Neural cell (in vitro differentiated cells): ENCODE results near the gene NOTCH4. TPM values are rescaled to one million over a fixed set of nuclear protein-coding genes. Genes with fewer than 3 reads are reported as not detected.
"Not testable (repeated sequence)": the region's sequence is repeated elsewhere in the genome, so short reads cannot be mapped to it uniquely, and the experiment has no call there.

Source experiments
- H2AFZ ChIP-seq: fragments of 200-600, 300-800 bp; sonication (generic), shearing (Covaris generic); 2 replicates; pipeline ENCODE4 v1.6.0; 2014; ENCODE audit warnings: low read depth, mild to moderate bottlenecking, antibody characterized with exemption, low read length, moderate library complexity
- H3F3A ChIP-seq: fragments of 200-600 bp; shearing (Covaris generic); 2 replicates; pipeline ENCODE4 v1.6.1; 2016; ENCODE audit warnings: mild to moderate bottlenecking, moderate library complexity, mixed read lengths, antibody characterized with exemption, low read length; ENCODE audit not compliant: insufficient read depth, poor library complexity, severe bottlenecking
- H3K27ac ChIP-seq: fragments of 200-600, 300-800 bp; sonication (generic), shearing (Covaris generic); 2 replicates; pipeline ENCODE4 v1.5.1; 2014; ENCODE audit warnings: mild to moderate bottlenecking, low read length, moderate library complexity
- H3K27me3 ChIP-seq: fragments of 300-800, 200-600 bp; sonication (generic), shearing (Covaris generic); 2 replicates; pipeline ENCODE4 v1.6.0; 2014; ENCODE audit warnings: mild to moderate bottlenecking, low read depth, low read length, moderate library complexity; ENCODE audit not compliant: insufficient read depth
- H3K36me3 ChIP-seq: fragments of 300-800, 200-600 bp; sonication (generic), shearing (Covaris generic); 2 replicates; pipeline ENCODE4 v1.5.1; 2014; ENCODE audit warnings: mild to moderate bottlenecking, antibody characterized with exemption, low read length, moderate library complexity; ENCODE audit not compliant: insufficient read depth
- H3K4me2 ChIP-seq: fragments of 300-800, 200-600 bp; sonication (generic), shearing (Covaris generic); 2 replicates; pipeline ENCODE4 v1.6.0; 2014; ENCODE audit warnings: mild to moderate bottlenecking, low read length
- H3K4me3 ChIP-seq: fragments of 300-800, 200-600 bp; sonication (generic), shearing (Covaris generic); 2 replicates; pipeline ENCODE4 v1.5.1; 2014; ENCODE audit warnings: mild to moderate bottlenecking, low read length, moderate library complexity
- H3K79me2 ChIP-seq: fragments of 200-600 bp; shearing (Covaris generic); replicated peaks from 2 replicates; pipeline ENCODE4 v1.6.0; 2014; ENCODE audit warnings: mild to moderate bottlenecking, low read length, moderate library complexity; ENCODE audit not compliant: insufficient read depth
- H3K9ac ChIP-seq: fragments of 300-800, 200-600 bp; sonication (generic), shearing (Covaris generic); 2 replicates; pipeline ENCODE4 v1.6.1; 2016; ENCODE audit warnings: mild to moderate bottlenecking, low read length, mixed read lengths
- H3K9me2 ChIP-seq: fragments of 200-600 bp; shearing (Covaris generic); 2 replicates; pipeline ENCODE4 v1.6.1; 2016; ENCODE audit warnings: mild to moderate bottlenecking, low read length, mixed read lengths; ENCODE audit not compliant: insufficient read depth
- H3K9me3 ChIP-seq: fragments of 200-600, 300-800 bp; sonication (generic), shearing (Covaris generic); 2 replicates; pipeline ENCODE4 v1.6.1; 2016; ENCODE audit warnings: mild to moderate bottlenecking, mixed run types, low read length, moderate library complexity, mixed read lengths
- H4K20me1 ChIP-seq: fragments of 200-600 bp; shearing (Covaris generic); 2 replicates; pipeline ENCODE4 v1.6.1; 2016; ENCODE audit warnings: mild to moderate bottlenecking, mixed run types; ENCODE audit not compliant: insufficient read depth
- CTCF ChIP-seq: fragments of 450-650 bp; IDR thresholded peaks from 2 replicates; pipeline ENCODE4 v1.5.1; 2014; ENCODE audit warnings: antibody characterized with exemption, mild to moderate bottlenecking, moderate library complexity; ENCODE audit not compliant: poor library complexity, severe bottlenecking
- EP300 ChIP-seq: fragments of 450-650 bp; conservative IDR thresholded peaks from 2 replicates; pipeline ENCODE4 v1.6.1; 2014; ENCODE audit warnings: antibody characterized with exemption, mild to moderate bottlenecking, moderate library complexity; ENCODE audit not compliant: poor library complexity, severe bottlenecking
- EZH2 ChIP-seq: fragments of 200-600, 300-800 bp; shearing (Covaris generic), sonication (generic); IDR thresholded peaks from 2 replicates; pipeline ENCODE4 v1.6.1; 2014; ENCODE audit warnings: antibody characterized with exemption, low read length, borderline replicate concordance, mild to moderate bottlenecking; ENCODE audit not compliant: insufficient read depth, poor library complexity, severe bottlenecking
- MXI1 ChIP-seq: fragments of 450-650 bp; conservative IDR thresholded peaks from 2 replicates; pipeline ENCODE4 v1.6.1; 2014; ENCODE audit warnings: antibody characterized with exemption, mild to moderate bottlenecking; ENCODE audit not compliant: poor library complexity, severe bottlenecking
- POLR2AphosphoS5 ChIP-seq: IDR thresholded peaks from 2 replicates; pipeline ENCODE4 v1.6.1; 2012
- RAD21 ChIP-seq: fragments of 450-650 bp; conservative IDR thresholded peaks from 2 replicates; pipeline ENCODE4 v1.6.1; 2014; ENCODE audit warnings: antibody characterized with exemption, mild to moderate bottlenecking, moderate library complexity
- REST ChIP-seq: IDR thresholded peaks from 2 replicates; pipeline ENCODE4 v1.6.1; 2012; ENCODE audit warnings: borderline replicate concordance
- SMC3 ChIP-seq: fragments of 450-650 bp; conservative IDR thresholded peaks from 2 replicates; pipeline ENCODE4 v1.6.1; 2014; ENCODE audit warnings: antibody characterized with exemption, mild to moderate bottlenecking, moderate library complexity; ENCODE audit not compliant: poor library complexity
- TAF1 ChIP-seq: IDR thresholded peaks from 2 replicates; pipeline ENCODE4 v1.6.1; 2012; ENCODE audit warnings: low read depth
- polyA plus RNA-seq: library from polyadenylated mRNA; depleted of rRNA; stranded (reverse); fragments of >200 nt; gene quantifications from 2 replicates; pipeline ENCODE4 v1.2.3, GENCODE V29; 2014

Gene NOTCH4
- polyA plus RNA-seq, 1 donor from 2014 or later: 5.5 TPM

- no peak for TF ChIP-seq EZH2
- no peak for TF ChIP-seq RAD21
These were observed 36.7 kb downstream of the NOTCH4 start (continued) for GRCh38 chr6:32187009-32187709.

GRCh38 chr6:32186151-32186840, 37.6 kb downstream of the NOTCH4 start:
- H3K9ac ChIP-seq, H3F3A ChIP-seq, H3K4me3 ChIP-seq, H3K27me3 ChIP-seq, H3K36me3 ChIP-seq, H3K27ac ChIP-seq, H3K4me2 ChIP-seq, H3K9me2 ChIP-seq, H4K20me1 ChIP-seq, H3K9me3 ChIP-seq, H2AFZ ChIP-seq: not testable (repeated sequence)
- peaks cover 17% of the 10 kb centered on the region for H3K79me2 ChIP-seq

DNA sequence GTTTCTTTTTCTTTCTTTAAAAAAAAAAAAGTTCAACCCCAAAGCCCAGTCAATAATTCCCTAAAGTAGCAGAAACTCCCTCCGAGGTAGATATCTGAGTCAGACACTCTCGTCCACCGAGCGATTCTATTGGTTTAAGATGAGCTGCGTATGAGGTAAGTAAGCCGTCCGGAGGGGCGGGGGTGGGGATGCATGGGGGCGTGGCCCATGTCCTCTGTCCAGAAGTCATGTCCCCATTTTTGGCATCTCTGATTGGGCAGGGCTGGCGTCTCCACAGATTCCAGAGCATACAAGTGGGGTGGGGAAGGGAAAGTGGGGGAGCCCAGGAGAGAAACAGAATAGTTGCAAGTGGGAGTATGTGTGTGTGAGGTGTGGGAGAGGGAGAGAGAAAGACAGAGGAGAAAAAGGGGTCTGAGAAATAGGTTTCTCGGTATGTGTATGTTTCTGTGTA, 38.2 kb downstream of the NOTCH4 start:
- not testable (repeated sequence) for H3K27me3 ChIP-seq, H3K36me3 ChIP-seq, H3F3A ChIP-seq, H3K9me3 ChIP-seq, H3K9me2 ChIP-seq, H3K4me2 ChIP-seq, H4K20me1 ChIP-seq, H2AFZ ChIP-seq, H3K27ac ChIP-seq, H3K9ac ChIP-seq, H3K4me3 ChIP-seq
- peaks cover 15% of the 10 kb centered on the region for H3K79me2 ChIP-seq

GRCh38 chr6:32184084-32184640, 39.7 kb downstream of the NOTCH4 start, which contains the start of gene AGER:
TSS of gene AGER (minus strand) at chr6:32184253. CDS start at chr6:32184222, 31 bp downstream.
- Histone ChIP-seq H3K9ac (no peak within 1 kb of the TSS), H2AFZ (no peak within 1 kb of the TSS), H3K36me3 (no peaks in the 10 kb centered on the region)

More at GRCh38 chr6:32184084-32184640, 39.7 kb downstream of the NOTCH4 start, which contains the start of gene AGER:
- Histone ChIP-seq H3K79me2 (peaks cover 16% of the 10 kb centered on the region), H3F3A (no peaks in the 10 kb centered on the region), H3K9me2 (no peaks in the 10 kb centered on the region), H3K4me3 (no peak within 1 kb of the TSS), H3K9me3 (no peaks in the 10 kb centered on the region), H4K20me1 (no peaks in the 10 kb centered on the region), H3K27me3 (no peaks in the 10 kb centered on the region), H3K4me2 (no peak within 1 kb of the TSS), H3K27ac (no peak within 1 kb of the TSS)
- TF ChIP-seq MXI1 (no peak), EP300 (no peak), SMC3 (no peak), EZH2 (no peak), TAF1 (no peak), REST (no peak), RAD21 (no peak), POLR2AphosphoS5 (no peak), CTCF (no peak)
